ENCODE measurements around the gene DNAJC27.

DNA sequence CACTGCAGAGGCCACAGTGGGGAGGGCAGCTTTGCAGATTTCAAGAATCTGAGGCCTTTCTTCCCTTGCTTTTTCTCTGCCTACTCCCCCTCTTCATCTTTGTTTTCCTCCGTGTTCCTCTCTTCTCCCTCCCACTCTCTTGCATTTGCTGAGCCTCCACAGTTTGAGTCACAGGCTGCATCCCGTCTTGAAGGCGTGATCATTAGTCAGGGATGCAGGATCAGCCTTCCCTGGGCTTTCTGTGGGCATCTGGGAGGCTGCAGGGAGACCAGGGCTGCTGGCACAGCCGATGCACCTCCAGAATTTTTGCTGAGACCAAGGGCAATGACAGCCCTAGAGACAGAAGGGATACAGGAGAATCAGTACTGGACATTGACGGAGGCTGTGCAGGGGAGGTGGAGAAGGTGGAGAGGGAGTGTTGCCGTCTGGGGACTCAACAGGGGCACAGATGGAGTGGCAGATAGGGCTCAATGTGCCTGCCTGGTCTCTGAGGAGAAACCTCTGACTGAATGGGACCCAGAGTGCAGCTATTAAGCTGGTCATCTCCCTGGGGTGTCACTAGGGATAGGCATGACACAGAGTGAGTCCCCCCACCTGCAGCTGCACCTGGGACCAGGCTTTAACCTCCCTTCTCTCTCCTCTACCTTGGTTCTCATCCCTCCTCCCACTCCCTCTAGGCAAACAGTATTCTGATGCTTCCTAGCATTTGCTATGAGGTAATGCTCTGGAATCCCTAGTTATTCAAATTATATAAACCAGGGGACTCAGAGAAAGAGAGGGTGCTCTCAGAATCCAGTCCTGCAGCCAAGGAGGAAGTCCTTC lies 29.0 kb upstream of the DNAJC27 start:
- TF ChIP-seq, protein P1, sequence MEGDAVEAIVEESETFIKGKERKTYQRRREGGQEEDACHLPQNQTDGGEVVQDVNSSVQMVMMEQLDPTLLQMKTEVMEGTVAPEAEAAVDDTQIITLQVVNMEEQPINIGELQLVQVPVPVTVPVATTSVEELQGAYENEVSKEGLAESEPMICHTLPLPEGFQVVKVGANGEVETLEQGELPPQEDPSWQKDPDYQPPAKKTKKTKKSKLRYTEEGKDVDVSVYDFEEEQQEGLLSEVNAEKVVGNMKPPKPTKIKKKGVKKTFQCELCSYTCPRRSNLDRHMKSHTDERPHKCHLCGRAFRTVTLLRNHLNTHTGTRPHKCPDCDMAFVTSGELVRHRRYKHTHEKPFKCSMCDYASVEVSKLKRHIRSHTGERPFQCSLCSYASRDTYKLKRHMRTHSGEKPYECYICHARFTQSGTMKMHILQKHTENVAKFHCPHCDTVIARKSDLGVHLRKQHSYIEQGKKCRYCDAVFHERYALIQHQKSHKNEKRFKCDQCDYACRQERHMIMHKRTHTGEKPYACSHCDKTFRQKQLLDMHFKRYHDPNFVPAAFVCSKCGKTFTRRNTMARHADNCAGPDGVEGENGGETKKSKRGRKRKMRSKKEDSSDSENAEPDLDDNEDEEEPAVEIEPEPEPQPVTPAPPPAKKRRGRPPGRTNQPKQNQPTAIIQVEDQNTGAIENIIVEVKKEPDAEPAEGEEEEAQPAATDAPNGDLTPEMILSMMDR (IDR thresholded peaks at IDR 0.05) = no peak
- no peak for TF ChIP-seq POLR2A (IDR thresholded peaks at IDR 0.05)

Measured in thyroid gland (tissue), 4 donors.